Calu3 (cell line): ENCODE measurements around the gene KIAA1549. TPM values are rescaled to one million over a fixed set of nuclear protein-coding genes. Genes with fewer than 3 reads are reported as not detected.

Experiments
- BruUV-seq: library from RNA; stranded (reverse); fragments of 400-500 nt; replicated peaks from 2 replicates; lab custom pipeline; 2021; lab: Mats Ljungman, UMichigan
- CTCF ChIA-PET: fragments of 300-600 bp; sonication (Branson Sonifier 250); formaldehyde crosslinking; loops from one replicate; lab custom pipeline; 2022; ENCODE audit warnings: antibody characterized with exemption; lab: Charles Lee
- DNase-seq: peaks from one replicate; pipeline ENCODE4 v3.0.0; 2022
- H3K27ac Mint-ChIP-seq: one replicate; pipeline ENCODE4 v1.8.0; 2022; ENCODE audit warnings: mixed read lengths; ENCODE audit not compliant: unreplicated experiment
- H3K27me3 Mint-ChIP-seq: one replicate; pipeline ENCODE4 v1.8.0; 2022; ENCODE audit warnings: mixed read lengths; ENCODE audit not compliant: unreplicated experiment
- H3K36me3 Mint-ChIP-seq: one replicate; pipeline ENCODE4 v1.8.0; 2022; ENCODE audit warnings: mild to moderate bottlenecking, moderate library complexity, mixed read lengths; ENCODE audit not compliant: insufficient read depth, unreplicated experiment
- H3K4me1 Mint-ChIP-seq: one replicate; pipeline ENCODE4 v1.8.0; 2022; ENCODE audit warnings: mild to moderate bottlenecking, low read depth, mixed read lengths; ENCODE audit not compliant: unreplicated experiment
- H3K4me3 Mint-ChIP-seq: one replicate; pipeline ENCODE4 v1.8.0; 2022; ENCODE audit warnings: mild to moderate bottlenecking, low read depth, moderate library complexity, mixed read lengths; ENCODE audit not compliant: unreplicated experiment
- H3K9me3 Mint-ChIP-seq: one replicate; pipeline ENCODE4 v1.8.0; 2022; ENCODE audit warnings: low read depth, mixed read lengths; ENCODE audit not compliant: unreplicated experiment
- CTCF ChIP-seq: fragments of 200-600 bp; IDR thresholded peaks from one replicate; pipeline ENCODE4 v1.8.0; 2022; ENCODE audit warnings: antibody characterized with exemption; ENCODE audit not compliant: unreplicated experiment
- intact Hi-C: fragments of 100-400 bp; cut with micrococcal nuclease; formaldehyde crosslinking; loops from one replicate; pipeline ENCODE4 v1.10.0; 2022; ENCODE audit not compliant: unreplicated experiment
- total RNA-seq: library from RNA; stranded (reverse); gene quantifications from 2 replicates; pipeline ENCODE4 v1.2.3, GENCODE V29; 2022

KIAA1549 gene
- total RNA-seq, 1 experiment from 2014 or later: 10.4 TPM

DNA sequence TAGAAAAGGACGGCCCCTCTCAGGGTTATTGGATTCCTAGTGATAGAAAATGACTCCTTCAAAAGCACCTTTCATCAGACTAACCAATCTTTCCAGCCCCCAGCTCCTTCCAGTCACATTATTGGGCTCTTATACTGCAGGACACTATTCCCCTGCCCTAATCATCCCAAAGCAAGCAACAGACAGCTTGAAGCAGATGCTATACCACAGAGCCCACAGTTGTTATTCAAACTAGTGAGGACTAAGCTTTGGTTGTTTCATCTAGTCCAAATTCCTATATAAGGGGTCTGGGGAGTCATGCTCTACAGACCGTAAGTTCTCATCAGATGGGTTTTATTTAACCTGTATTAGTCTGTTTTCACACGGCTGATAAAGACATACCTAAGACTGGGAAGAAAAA is 30.2 kb upstream of the KIAA1549 start:
- no peak for TF ChIP-seq CTCF
- Mint-ChIP-seq H3K27ac (no peak overlapping the region), H3K36me3 (no peaks in the 10 kb centered on the region), H3K4me1 (no peaks in the 10 kb centered on the region), H3K27me3 (peaks cover 28% of the 10 kb centered on the region), H3K9me3 (no peaks in the 10 kb centered on the region), H3K4me3 (no peak overlapping the region)
- CTCF ChIA-PET: no interaction called here
- BruUV-seq: no TSS peak
- intact Hi-C loops: no loop called here
- no peak for DNase-seq

- no peaks in the 10 kb centered on the region for H3K36me3 Mint-ChIP-seq
- TF ChIP-seq CTCF: no peak
- no peak for DNase-seq
- H3K27me3 Mint-ChIP-seq: no peaks in the 10 kb centered on the region
- no peak overlapping the region for H3K4me3 Mint-ChIP-seq
- no TSS peak for BruUV-seq
- H3K9me3 Mint-ChIP-seq: peaks cover 2% of the 10 kb centered on the region
- H3K4me1 Mint-ChIP-seq: no peaks in the 10 kb centered on the region
- intact Hi-C loops: no loop called here
- CTCF ChIA-PET: no interaction called here
- no peak overlapping the region for H3K27ac Mint-ChIP-seq
These were observed 23.3 kb upstream of the KIAA1549 start for GRCh38 chr7:139004321-139005090.

- no peak overlapping the region for H3K27ac Mint-ChIP-seq
- intact Hi-C loops: no loop called here
- DNase-seq: no peak
- TF ChIP-seq CTCF: no peak
- H3K27me3 Mint-ChIP-seq: no peaks in the 10 kb centered on the region
- no peaks in the 10 kb centered on the region for H3K4me1 Mint-ChIP-seq
- BruUV-seq: no TSS peak
- H3K36me3 Mint-ChIP-seq: no peaks in the 10 kb centered on the region
- CTCF ChIA-PET: no interaction called here
- no peaks in the 10 kb centered on the region for H3K9me3 Mint-ChIP-seq
- no peak overlapping the region for H3K4me3 Mint-ChIP-seq
These were observed 18.2 kb upstream of the KIAA1549 start for GRCh38 chr7:138999414-138999813.

GRCh38 chr7:138992052-138992531 is 10.9 kb upstream of the KIAA1549 start:
- no peaks in the 10 kb centered on the region for H3K4me1 Mint-ChIP-seq
- CTCF ChIA-PET: no interaction called here
- peaks cover 18% of the 10 kb centered on the region for H3K27me3 Mint-ChIP-seq
- H3K9me3 Mint-ChIP-seq: no peaks in the 10 kb centered on the region
- H3K36me3 Mint-ChIP-seq: no peaks in the 10 kb centered on the region
- no peak for DNase-seq
- intact Hi-C loops: no loop called here
- TF ChIP-seq CTCF: no peak
- H3K27ac Mint-ChIP-seq: no peak overlapping the region
- no peak overlapping the region for H3K4me3 Mint-ChIP-seq
- BruUV-seq: no TSS peak
